SK-N-SH (cell line): ENCODE data around the gene RABGAP1L.

ENCODE experiments used
- CHD2 ChIP-seq: fragments of 150-350 bp; IDR thresholded peaks from 2 replicates; pipeline ENCODE4 v1.6.1; 2018; ENCODE audit warnings: low read length; ENCODE audit not compliant: partially characterized antibody
- ELF1 ChIP-seq: IDR thresholded peaks from 2 replicates; pipeline ENCODE4 v1.4.0; 2012
- EP300 ChIP-seq, 2 experiments: IDR thresholded peaks; 2 replicates each; pipeline versions ENCODE4 v1.4.0 to v1.6.1; 2012; ENCODE audit warnings: borderline replicate concordance in 1 of 2, low read depth in 1 of 2, low read length in 1 of 2
- MEF2A ChIP-seq: IDR thresholded peaks from 2 replicates; pipeline ENCODE4 v1.4.0; 2012; ENCODE audit warnings: low read depth, borderline replicate concordance
- MXI1 ChIP-seq: IDR thresholded peaks from 2 replicates; pipeline ENCODE4 v1.6.1; 2012; ENCODE audit warnings: mild to moderate bottlenecking, low read depth, low read length, improper control_type of control experiment
- RFX5 ChIP-seq: IDR thresholded peaks from 2 replicates; pipeline ENCODE4 v1.6.1; 2012; ENCODE audit warnings: mild to moderate bottlenecking, improper control_type of control experiment, low read length
- SMC3 ChIP-seq: IDR thresholded peaks from 2 replicates; pipeline ENCODE4 v1.6.1; 2012; ENCODE audit warnings: low read depth, low read length, improper control_type of control experiment
- USF2 ChIP-seq: fragments of 150-350 bp; IDR thresholded peaks from 2 replicates; pipeline ENCODE4 v1.6.1; 2017; ENCODE audit warnings: antibody characterized with exemption, low read length, low read depth, borderline replicate concordance
- YY1 ChIP-seq: IDR thresholded peaks from 2 replicates; pipeline ENCODE4 v1.4.0; 2012; ENCODE audit warnings: low read depth, mild to moderate bottlenecking
- TF ChIP-seq, protein P1 (sequence below): IDR thresholded peaks from 2 replicates; pipeline ENCODE4 v1.4.0; 2012; ENCODE audit warnings: low read depth
- TF ChIP-seq, protein P2 (sequence below): fragments of 200-600 bp; sonication (generic); IDR thresholded peaks from 2 replicates; pipeline ENCODE4 v1.6.1; 2017; ENCODE audit warnings: antibody characterized with exemption, mild to moderate bottlenecking, moderate library complexity

DNA sequence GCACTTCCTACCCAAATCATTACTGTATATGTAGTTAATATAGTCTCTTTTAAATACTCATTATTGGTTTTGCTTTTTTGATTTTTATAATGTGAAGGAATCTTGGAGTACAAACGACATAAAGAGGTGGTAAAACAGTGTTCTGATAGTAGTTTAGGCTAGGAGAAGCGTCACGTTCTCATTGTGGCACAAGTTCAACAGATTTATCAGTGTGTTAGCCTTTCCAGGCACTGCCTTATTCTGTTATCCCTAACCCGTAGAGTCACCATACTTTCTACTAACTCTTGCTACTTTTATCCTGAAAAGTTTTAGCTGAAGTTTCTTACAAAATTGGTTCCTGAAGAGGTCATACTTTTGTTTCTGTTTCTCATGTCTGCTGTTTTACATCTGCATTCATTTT, 665.8 kb downstream of the RABGAP1L start:
- TF ChIP-seq ELF1 = no peak
- TF ChIP-seq MXI1 = no peak
- TF ChIP-seq RFX5 = no peak
- no peak for TF ChIP-seq YY1
- TF ChIP-seq, protein P1, sequence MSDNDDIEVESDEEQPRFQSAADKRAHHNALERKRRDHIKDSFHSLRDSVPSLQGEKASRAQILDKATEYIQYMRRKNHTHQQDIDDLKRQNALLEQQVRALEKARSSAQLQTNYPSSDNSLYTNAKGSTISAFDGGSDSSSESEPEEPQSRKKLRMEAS = no peak
- TF ChIP-seq SMC3 = no peak
- TF ChIP-seq, protein P2, sequence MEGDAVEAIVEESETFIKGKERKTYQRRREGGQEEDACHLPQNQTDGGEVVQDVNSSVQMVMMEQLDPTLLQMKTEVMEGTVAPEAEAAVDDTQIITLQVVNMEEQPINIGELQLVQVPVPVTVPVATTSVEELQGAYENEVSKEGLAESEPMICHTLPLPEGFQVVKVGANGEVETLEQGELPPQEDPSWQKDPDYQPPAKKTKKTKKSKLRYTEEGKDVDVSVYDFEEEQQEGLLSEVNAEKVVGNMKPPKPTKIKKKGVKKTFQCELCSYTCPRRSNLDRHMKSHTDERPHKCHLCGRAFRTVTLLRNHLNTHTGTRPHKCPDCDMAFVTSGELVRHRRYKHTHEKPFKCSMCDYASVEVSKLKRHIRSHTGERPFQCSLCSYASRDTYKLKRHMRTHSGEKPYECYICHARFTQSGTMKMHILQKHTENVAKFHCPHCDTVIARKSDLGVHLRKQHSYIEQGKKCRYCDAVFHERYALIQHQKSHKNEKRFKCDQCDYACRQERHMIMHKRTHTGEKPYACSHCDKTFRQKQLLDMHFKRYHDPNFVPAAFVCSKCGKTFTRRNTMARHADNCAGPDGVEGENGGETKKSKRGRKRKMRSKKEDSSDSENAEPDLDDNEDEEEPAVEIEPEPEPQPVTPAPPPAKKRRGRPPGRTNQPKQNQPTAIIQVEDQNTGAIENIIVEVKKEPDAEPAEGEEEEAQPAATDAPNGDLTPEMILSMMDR = no peak
- no peak for TF ChIP-seq USF2
- no peak for TF ChIP-seq MEF2A
- no peak for TF ChIP-seq EP300 (IDR thresholded peaks at IDR 0.05; ENCODE audit: borderline replicate concordance in 1 of 2, low read depth in 1 of 2, low read length in 1 of 2)
- no peak for TF ChIP-seq CHD2
